HG03045 (cell line): ENCODE measurements around the gene PLA2G4E.

Experiments
- ATAC-seq: cut with Tn5 transposase; IDR thresholded peaks from one replicate; pipeline ENCODE4 v1.9.1; 2021; ENCODE audit warnings: mild to moderate bottlenecking, moderate library complexity; ENCODE audit not compliant: unreplicated experiment

Gene PLA2G4E

GRCh38 chr15:42053914-42054313 is 33.1 kb upstream of the PLA2G4E start:
- no peak for ATAC-seq

- no peak for ATAC-seq
Measured at GRCh38 chr15:42053010-42053409, 32.2 kb upstream of the PLA2G4E start.

GRCh38 chr15:42050484-42051255 is 29.8 kb upstream of the PLA2G4E start:
- no peak for ATAC-seq

- no peak for ATAC-seq
Measured at GRCh38 chr15:42048821-42049200, 28.0 kb upstream of the PLA2G4E start.

GRCh38 chr15:42048080-42048820 is 27.4 kb upstream of the PLA2G4E start:
- no peak for ATAC-seq

- ATAC-seq: no peak
Measured at GRCh38 chr15:42046597-42046996, 25.8 kb upstream of the PLA2G4E start.

GRCh38 chr15:42045211-42045615 is 24.4 kb upstream of the PLA2G4E start:
- ATAC-seq: no peak

- no peak for ATAC-seq
Measured at GRCh38 chr15:42042602-42043400, 22.0 kb upstream of the PLA2G4E start.

- no peak for ATAC-seq
Measured at GRCh38 chr15:42038401-42038800, 17.6 kb upstream of the PLA2G4E start.

GRCh38 chr15:42037656-42038055 is 16.8 kb upstream of the PLA2G4E start:
- no peak for ATAC-seq

GRCh38 chr15:42036966-42037365 is 16.1 kb upstream of the PLA2G4E start:
- ATAC-seq: no peak

GRCh38 chr15:42036112-42036905 is 15.5 kb upstream of the PLA2G4E start:
- ATAC-seq: no peak

- ATAC-seq: no peak
Measured at GRCh38 chr15:42035435-42035761, 14.6 kb upstream of the PLA2G4E start.

GRCh38 chr15:42034628-42035434 is 14.0 kb upstream of the PLA2G4E start:
- no peak for ATAC-seq

GRCh38 chr15:42033214-42033873 is 12.5 kb upstream of the PLA2G4E start:
- no peak for ATAC-seq

GRCh38 chr15:42032376-42033213 is 11.8 kb upstream of the PLA2G4E start:
- no peak for ATAC-seq

- no peak for ATAC-seq
Measured at GRCh38 chr15:42031198-42031915, 10.5 kb upstream of the PLA2G4E start.

- no peak for ATAC-seq
Measured at GRCh38 chr15:42027521-42027920, 6.7 kb upstream of the PLA2G4E start.
